AG10803 (cell line): Measurements from ENCODE around the gene CLEC19A.

Experiments used
- DNase-seq: peaks from one replicate; pipeline ENCODE4 v3.0.0; 2010; ENCODE audit warnings: low read depth
- H3K4me3 ChIP-seq: 2 replicates; pipeline ENCODE4 v1.5.1; 2011; ENCODE audit warnings: mild to moderate bottlenecking, low read length, control low read depth
- CTCF ChIP-seq: conservative IDR thresholded peaks from 2 replicates; pipeline ENCODE4 v1.5.1; 2011; ENCODE audit warnings: mild to moderate bottlenecking, low read length, control low read depth, inconsistent platforms

The CLEC19A gene

GRCh38 chr16:19266774-19267173 is 18.8 kb upstream of the CLEC19A start:
- no peak for DNase-seq
- TF ChIP-seq CTCF, result no peak
- H3K4me3 ChIP-seq, result no peak overlapping the region

- no peak overlapping the region for H3K4me3 ChIP-seq
- TF ChIP-seq CTCF, result no peak
Measured at GRCh38 chr16:19269098-19269497, 16.4 kb upstream of the CLEC19A start.

GRCh38 chr16:19274165-19274797 is 11.2 kb upstream of the CLEC19A start:
- H3K4me3 ChIP-seq, result no peak overlapping the region
- no peak for TF ChIP-seq CTCF
- DNase-seq, result no peak

More at GRCh38 chr16:19269098-19269497, 16.4 kb upstream of the CLEC19A start:
- no peak for DNase-seq

GRCh38 chr16:19278403-19278802 is 7.1 kb upstream of the CLEC19A start:
- TF ChIP-seq CTCF, result no peak
- DNase-seq, result no peak
- no peak overlapping the region for H3K4me3 ChIP-seq

- no peak overlapping the region for H3K4me3 ChIP-seq
- TF ChIP-seq CTCF, result no peak
- no peak for DNase-seq
Measured at GRCh38 chr16:19281246-19281645, 4.3 kb upstream of the CLEC19A start.

DNA sequence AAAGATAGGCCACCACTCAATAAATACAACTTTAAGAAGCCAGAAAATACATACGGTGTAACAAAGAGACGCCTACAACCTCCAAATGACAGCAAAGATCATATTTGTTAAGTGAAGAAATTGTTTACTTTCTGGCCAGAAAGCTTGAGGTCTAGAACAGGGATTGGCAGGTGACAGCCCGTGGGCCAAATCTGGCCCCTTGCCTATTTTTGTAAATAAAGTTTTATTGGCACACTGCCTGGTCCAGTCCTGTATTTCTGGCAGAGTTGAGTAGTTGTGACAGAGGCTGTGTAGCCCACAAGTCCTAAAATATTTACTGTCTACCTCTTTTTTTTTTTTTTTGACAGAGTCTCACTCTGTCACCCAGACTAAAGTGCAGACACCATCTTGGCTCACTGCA is 3.4 kb upstream of the CLEC19A start:
- DNase-seq, result no peak
- TF ChIP-seq CTCF, result no peak

DNA sequence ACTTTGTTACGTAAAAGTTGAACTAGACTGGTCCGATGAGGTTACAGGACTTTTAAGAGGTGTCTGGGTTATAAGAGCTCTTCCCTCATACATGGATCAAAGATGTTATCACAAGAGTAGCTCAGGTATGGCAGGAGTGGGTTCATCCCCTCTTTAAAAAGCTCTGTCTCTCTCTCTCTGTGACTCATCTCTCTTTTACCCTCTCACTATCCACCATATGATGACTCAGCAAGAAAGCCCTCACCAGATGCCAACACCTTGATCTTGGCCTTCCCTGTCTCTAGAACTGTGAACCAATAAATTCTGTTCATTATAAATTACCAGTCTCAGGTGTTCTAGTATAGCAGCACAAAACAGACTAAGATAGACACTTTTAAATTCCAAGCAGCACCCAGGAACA is 1.9 kb upstream of the CLEC19A start:
- DNase-seq, result no peak
- no peak overlapping the region for H3K4me3 ChIP-seq
- no peak for TF ChIP-seq CTCF

More for the DNA sequence above, 3.4 kb upstream of the CLEC19A start:
- no peak overlapping the region for H3K4me3 ChIP-seq
